DMS 273 (cell line): ENCODE results near the gene EML6.
"Not testable (repeated sequence)": the region's sequence is repeated elsewhere in the genome, so short reads cannot be mapped to it uniquely, and the experiment has no call there.

Experiments used
- DNase-seq: peaks from one replicate; lab custom pipeline; 2025; ENCODE audit not compliant: unreplicated experiment; lab: John Stamatoyannopoulos, UW

The EML6 gene

GRCh38 chr2:54723131-54723995 is at the start of gene EML6:
TSS of gene EML6 (plus strand) at chr2:54723662. CDS start at chr2:54725062, 1,400 bp downstream.
- DNase-seq = peak; percentile 100

DNA sequence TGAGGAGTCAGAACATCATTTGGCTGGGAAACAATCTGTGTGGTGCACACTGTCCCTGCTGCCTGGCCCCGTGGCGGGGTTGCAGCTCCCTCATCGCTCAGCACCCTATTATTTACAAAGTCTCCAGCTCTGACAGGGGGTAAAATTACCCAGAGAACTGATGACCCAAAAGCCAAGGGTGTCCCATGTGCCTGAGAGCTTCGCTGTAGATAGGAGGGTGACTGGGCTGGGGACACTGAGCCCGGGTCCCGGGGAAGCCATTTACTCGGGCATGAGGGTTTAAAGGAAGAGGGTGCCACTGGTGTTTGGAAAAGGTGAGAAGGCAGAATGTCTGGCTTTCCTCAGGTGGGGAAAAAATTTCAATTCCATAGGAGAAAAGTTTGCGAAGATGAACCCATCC is 48.2 kb upstream of the EML6 start:
- no peak for DNase-seq

DNA sequence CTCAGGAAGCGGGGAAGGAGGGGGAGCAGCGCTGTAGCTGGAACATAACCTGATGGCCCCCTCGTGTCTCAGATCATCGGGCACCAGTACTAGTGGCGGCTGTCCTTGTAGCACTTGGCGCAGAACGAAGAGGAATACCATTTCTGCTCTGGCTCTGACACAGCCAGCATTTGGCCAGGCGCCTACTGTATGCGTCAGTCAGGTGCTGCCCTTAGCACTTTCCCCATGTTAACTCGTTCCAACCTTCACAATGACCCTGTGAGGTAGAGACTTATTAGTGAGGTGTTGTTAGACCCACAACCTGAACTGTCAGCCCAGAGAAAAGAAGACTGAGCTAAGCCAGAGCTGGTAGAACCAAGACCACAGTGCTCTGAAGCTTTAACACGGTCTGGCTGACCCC is 47.7 kb upstream of the EML6 start:
- no peak for DNase-seq

- DNase-seq = no peak
These were observed 46.8 kb upstream of the EML6 start for GRCh38 chr2:54676656-54677055.

DNA sequence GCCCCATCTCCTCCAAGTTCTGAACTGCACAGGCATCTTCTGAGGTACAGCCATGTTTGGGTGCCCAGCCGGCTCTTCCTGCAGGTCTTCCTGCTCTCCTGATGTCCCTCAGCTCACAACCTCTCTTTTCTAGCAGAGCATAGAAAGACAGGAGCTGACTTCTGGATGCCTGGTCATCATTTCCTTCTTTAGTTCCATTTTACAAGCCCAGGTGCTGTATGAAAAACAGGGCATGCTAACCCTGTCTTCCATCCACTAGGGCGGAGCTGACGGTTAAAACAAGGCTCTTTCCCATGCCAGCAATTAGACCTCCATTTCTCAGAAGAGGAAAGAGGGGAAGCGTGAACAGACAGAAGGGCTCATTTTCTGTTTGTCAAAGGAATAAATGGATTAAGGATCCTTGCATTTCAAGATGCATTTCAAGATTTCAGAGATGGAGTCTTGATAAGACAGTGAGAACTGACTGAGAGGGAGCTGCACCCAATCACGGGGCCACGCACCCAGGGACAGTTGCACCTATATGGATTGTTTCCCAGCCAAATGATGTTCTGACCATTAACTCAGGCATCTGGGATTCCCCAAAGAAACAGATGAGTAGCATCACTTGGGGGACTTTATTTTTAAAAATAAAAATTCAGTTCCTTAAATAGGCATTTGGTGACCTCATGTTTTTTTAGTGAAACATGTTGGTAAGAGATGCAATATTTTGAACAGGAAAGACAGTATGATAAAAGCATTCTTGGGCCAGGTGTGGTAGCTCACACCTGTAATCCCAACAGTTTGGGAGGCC is 45.8 kb upstream of the EML6 start:
- DNase-seq = no peak

DNA sequence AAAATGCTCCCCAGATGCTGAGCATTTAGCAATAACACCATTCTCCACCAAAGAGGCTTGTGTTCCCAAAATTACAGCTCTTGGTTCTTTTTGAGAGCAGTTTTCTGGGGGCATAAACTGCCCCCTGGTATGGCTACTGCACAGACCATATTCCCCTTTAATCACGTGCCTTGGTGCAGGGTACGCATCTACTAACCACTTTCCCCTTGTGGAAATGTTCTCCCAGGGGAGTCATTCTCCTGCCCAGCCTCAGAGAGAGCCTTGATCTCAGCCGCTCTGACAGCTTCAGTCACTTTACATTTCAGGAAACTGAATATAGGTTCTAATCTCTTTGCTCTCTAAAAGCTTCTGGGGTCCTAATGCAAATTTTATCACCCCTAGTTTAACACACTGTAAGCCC is 44.7 kb upstream of the EML6 start:
- no peak for DNase-seq

DNA sequence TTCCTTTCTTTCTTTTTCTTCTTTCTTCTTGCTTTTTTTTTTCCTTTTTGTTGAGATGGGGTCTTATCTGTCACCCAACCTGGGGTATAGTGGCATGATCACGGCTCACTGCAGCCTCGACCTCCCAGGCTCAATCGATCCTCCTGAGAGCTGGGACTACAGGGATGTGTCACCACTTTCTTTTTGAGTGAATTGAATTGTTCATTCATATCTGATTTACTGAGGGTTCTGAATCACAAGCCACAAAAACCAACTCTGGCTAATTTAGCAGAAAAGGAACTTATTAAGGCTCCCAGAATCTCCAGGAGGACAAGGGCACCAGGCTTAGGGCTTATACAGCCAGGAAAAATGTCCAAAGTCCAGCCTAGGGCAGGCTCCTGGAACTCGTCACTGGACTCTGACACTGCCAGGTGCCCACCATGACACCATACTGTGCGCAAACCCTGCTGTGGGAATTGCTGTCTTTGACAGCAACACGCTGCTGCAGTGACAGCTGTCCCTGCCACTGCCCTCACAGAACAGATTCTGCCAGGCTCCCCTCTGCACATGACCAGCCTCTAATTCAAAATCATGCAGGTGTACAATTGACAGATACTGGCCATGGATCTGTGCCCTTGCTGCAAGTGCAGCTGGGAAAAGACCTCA is 42.9 kb upstream of the EML6 start:
- no peak for DNase-seq

DNA sequence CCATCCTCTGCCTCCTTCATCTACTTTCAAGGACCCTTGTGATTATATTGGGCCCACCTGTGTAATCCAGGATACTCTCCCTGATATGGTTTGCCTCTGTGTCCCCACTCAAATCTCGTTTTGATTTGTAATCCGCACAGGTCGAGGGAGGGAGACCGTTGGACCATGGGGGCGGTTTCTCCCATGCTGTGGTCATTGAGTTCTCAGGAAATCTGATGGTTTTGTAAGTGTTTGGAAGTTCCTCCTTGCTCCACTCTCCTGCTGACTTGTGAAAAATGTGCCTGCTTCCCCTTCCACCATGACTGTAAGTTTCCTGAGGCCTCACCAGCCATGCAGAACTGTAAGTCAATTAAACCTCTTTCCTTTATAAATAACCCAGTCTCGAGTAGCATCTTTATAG is 42.0 kb upstream of the EML6 start:
- DNase-seq = no peak

GRCh38 chr2:54683596-54683995 is 39.9 kb upstream of the EML6 start:
- DNase-seq = no peak

- DNase-seq = no peak
These were observed 38.1 kb upstream of the EML6 start for GRCh38 chr2:54685263-54685775.

DNA sequence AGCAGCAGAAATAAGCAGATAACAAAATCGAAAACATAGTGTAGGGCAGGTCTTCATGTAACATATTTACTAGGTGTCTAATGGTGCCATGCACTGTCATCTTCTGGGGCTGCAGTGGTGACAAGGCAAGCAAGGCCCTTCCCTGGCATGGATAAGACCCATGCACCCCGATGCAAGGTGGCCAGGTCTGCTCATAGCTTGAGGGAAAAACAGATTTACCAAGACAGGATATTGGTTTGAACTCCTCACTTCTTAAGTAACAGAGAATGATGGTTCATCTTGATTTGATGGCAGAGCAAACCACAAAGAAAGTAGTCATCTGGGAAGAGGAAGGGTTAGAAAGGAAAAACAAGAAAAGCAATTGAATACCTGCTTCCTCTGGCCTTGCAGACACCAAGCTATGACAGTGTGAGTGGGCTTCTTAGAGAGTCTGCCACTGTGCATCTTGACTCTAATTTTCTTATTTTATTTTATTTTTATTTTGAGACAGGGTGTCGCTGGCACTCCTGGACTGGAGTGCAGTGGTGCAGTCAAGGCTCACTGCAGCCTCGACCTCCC is 35.8 kb upstream of the EML6 start:
- no peak for DNase-seq

DNA sequence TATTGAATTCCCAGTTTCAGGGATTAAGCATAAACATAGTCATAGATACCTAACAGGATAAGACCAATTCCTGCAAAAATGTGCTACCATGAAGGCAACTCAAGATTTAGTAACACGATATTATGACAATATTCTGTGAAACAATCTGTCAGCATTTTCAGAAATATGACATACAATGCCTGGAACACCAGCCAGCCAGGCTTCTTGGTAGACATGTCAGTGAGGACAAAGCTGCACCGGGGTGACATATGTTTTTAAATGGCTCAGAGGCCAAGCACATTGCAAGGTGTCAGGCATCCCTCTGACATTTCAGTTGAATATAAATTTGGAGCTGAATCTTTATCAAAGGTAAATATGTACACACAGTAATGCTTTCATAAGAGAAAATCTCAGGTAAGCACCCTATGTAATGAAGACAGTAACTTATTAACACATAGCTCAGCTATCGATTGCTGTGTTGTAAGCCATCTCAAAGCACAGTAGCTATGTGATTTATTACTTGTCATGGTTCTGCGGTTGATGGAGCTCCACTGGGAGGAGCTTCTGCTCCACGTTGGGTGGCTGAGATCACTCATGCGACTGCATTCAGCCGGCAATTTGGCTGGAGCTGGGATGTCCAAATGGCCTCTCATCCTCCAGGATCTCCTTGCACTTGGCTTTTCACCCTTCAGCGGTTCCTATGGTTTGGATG is 31.9 kb upstream of the EML6 start:
- DNase-seq = no peak

- no peak for DNase-seq
These were observed 30.9 kb upstream of the EML6 start for GRCh38 chr2:54692556-54692955.

GRCh38 chr2:54695378-54695777 is 28.1 kb upstream of the EML6 start:
- DNase-seq = no peak

DNA sequence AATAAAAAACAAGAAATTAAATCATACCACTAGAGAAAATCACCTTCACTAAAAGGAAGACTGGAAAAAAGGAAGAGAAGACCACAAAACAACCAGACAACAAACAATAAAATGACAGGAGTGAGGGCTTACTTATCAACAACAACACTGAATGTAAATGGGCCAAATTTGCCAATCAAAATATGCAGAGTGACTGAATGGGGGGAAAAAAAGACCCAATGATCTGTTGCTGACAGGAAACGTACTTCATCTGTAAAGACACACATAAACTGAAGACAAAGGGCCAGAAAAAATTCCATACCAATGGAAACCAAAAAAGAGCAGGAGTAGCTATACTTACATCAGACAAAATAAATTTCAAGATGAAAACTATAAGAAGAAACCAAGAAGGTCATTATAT is 25.5 kb upstream of the EML6 start:
- no peak for DNase-seq

- not testable (repeated sequence) for DNase-seq
These were observed 24.5 kb upstream of the EML6 start for GRCh38 chr2:54698926-54699325.

DNA sequence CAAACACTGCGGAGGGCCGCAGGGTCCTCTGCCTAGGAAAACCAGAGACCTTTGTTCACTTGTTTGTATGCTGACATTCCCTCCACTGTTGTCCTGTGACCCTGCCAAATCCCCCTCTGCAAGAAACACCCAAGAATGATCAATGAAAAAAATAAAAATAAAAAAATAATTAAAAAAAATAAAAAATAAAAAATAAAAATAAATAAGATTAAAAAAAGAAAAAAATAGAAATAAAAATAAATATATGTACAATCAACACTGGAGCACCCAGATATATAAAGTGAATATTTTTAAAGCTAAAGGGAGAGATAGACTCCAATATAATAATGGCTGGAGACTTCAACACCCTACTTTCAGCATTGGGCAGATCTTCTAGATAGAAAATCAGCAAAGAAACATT is 23.8 kb upstream of the EML6 start:
- DNase-seq = no peak

DNA sequence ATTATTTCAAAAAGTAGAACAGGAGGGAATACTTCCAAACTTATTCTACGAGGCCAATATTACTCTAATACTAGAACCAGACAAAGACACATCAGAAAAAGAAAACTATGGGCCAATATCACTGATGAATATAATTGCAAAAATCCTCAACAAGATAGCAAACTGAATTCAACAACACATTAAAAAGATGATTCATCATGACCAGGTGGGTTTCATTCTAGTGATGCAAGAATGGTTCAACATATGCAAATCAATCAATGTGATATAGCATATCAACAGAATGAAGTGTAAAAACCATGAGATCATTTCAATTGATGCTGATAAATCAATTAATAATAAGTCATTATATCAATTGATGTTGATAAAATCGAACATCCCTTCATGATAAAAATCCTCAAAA is 22.4 kb upstream of the EML6 start:
- DNase-seq = no peak

GRCh38 chr2:54704238-54704637 is 19.2 kb upstream of the EML6 start:
- DNase-seq = no peak

DNA sequence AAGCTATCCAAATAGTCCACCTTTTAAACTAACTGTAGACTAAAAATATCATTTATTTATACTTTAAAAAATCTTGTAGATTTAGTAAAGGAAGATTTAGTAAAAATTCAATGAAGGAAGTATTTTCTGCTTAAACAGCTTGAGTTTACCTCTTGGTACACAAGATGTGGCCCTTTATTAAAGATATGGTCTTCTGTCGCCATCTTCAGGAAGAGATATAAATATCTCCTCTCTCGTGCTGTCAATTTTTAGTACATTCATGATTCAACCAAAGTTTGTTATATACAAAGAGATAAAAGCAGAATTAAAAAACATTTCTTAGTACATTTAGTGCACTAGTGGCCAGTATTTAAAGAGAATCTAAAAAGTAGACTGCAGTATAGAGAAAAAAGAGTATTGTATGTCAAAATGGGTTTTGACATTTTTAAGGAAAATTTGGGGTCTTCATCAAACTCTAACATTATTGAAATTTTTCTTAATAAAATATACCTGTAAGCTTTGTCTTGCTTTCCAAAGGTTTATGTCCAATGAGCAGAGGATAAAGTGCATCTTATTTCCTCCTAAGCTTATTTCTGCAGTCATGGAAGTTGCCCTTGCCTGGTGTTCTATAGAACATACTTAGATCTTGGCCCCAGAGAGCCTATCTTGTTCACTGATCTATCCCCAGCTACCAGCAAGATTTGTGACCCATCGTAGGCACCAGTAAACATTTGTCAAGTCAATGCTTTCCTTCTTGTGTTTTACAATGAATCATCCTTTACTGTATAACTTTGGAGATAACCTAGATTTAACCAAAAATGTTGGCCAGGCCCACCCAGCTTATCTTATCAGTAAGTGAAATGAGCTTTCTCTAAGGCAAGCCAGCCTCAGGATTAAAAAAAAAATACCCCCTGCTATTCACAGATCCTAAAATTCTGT is 18.5 kb upstream of the EML6 start:
- peak; percentile 83 for DNase-seq
